ENCODE measurements around the gene SMO. TPM values are rescaled to one million over a fixed set of nuclear protein-coding genes. Genes with fewer than 3 reads are reported as not detected.

Gene SMO
- 0.64 and 3.1 TPM in 2 replicates for total RNA-seq (2014; rRNA removed; shearing (Covaris generic))

GRCh38 chr7:129188372-129188891 is at the start of gene SMO:
Gene SMO (plus strand): TSS chr7:129188633. CDS start chr7:129189152, 519 bp downstream.
- no peak for DNase-seq (ENCODE audit: low read depth)

GRCh38 chr7:129143724-129144094 is 44.7 kb upstream of the SMO start:
- DNase-seq (ENCODE audit: low read depth) = no peak

GRCh38 chr7:129144095-129144833 is 44.2 kb upstream of the SMO start, which contains the start of gene TSPAN33:
Gene TSPAN33 (plus strand): TSS chr7:129144707. CDS start chr7:129144981, 274 bp downstream.
- DNase-seq (ENCODE audit: low read depth) = peak; percentile 72

- no peak for DNase-seq (ENCODE audit: low read depth)
These were observed 43.4 kb upstream of the SMO start for GRCh38 chr7:129144834-129145668.

GRCh38 chr7:129146237-129146979 is 42.0 kb upstream of the SMO start:
- no peak for DNase-seq (ENCODE audit: low read depth)

GRCh38 chr7:129147731-129148130 is 40.7 kb upstream of the SMO start:
- no peak for DNase-seq (ENCODE audit: low read depth)

GRCh38 chr7:129149511-129149910 is 38.9 kb upstream of the SMO start:
- DNase-seq (ENCODE audit: low read depth) = no peak

GRCh38 chr7:129150199-129150996 is 38.0 kb upstream of the SMO start:
- DNase-seq (ENCODE audit: low read depth) = no peak

GRCh38 chr7:129157651-129158050 is 30.8 kb upstream of the SMO start:
- no peak for DNase-seq (ENCODE audit: low read depth)

- no peak for DNase-seq (ENCODE audit: low read depth)
These were observed 28.9 kb upstream of the SMO start for GRCh38 chr7:129159539-129159938.

GRCh38 chr7:129160161-129160905 is 28.1 kb upstream of the SMO start:
- DNase-seq (ENCODE audit: low read depth) = no peak

- DNase-seq (ENCODE audit: low read depth) = no peak
These were observed 26.8 kb upstream of the SMO start for GRCh38 chr7:129161524-129162225.

GRCh38 chr7:129162732-129163131 is 25.7 kb upstream of the SMO start:
- no peak for DNase-seq (ENCODE audit: low read depth)

GRCh38 chr7:129163875-129164544 is 24.4 kb upstream of the SMO start:
- peak; percentile 50 for DNase-seq (ENCODE audit: low read depth)

GRCh38 chr7:129166745-129167144 is 21.7 kb upstream of the SMO start:
- no peak for DNase-seq (ENCODE audit: low read depth)

- no peak for DNase-seq (ENCODE audit: low read depth)
These were observed 20.6 kb upstream of the SMO start for GRCh38 chr7:129167817-129168216.

GRCh38 chr7:129168231-129169021 is 20.0 kb upstream of the SMO start:
- DNase-seq (ENCODE audit: low read depth) = no peak

GRCh38 chr7:129169171-129169671 is 19.2 kb upstream of the SMO start:
- DNase-seq (ENCODE audit: low read depth) = peak; percentile 19
